Gastrocnemius medialis (tissue), 4 donors: ENCODE measurements around the gene EYS.

Experiments used
- CTCF ChIP-seq, 5 experiments: fragments of 450-650 bp in 3 of 5; fragments of 200-600 bp in 2 of 5; sonication (generic) in 2 of 5; IDR thresholded peaks in 4 of 5; conservative IDR thresholded peaks in 1 of 5; 1 replicate in 4 of 5; 2 replicates in 1 of 5; pipeline ENCODE4 v1.5.1; 2016 to 2019; ENCODE audit warnings: antibody characterized with exemption in 5 of 5, mild to moderate bottlenecking in 3 of 5, moderate library complexity in 3 of 5
- POLR2A ChIP-seq, 2 donors: fragments of 450-650 bp; IDR thresholded peaks; one replicate each; pipeline ENCODE4 v1.6.1; 2017; ENCODE audit warnings: antibody characterized with exemption in 2 of 2, mild to moderate bottlenecking in 2 of 2, moderate library complexity in 2 of 2

GRCh38 chr6:64335195-64335594 is 1371.8 kb downstream of the EYS start:
- TF ChIP-seq CTCF (IDR thresholded peaks at IDR 0.05 in 4 of 5, conservative IDR thresholded peaks at IDR 0.05 in 1 of 5) (no peak), POLR2A (IDR thresholded peaks at IDR 0.05) (no peak)
